Fibroblast of pulmonary artery (primary cell): Measurements from ENCODE around the gene GPT2.

Experiments
- DNase-seq: peaks from one replicate; pipeline ENCODE4 v3.0.0-alpha.2; 2010; ENCODE audit warnings: low read depth
- H3K4me3 ChIP-seq: replicated peaks from 2 replicates; pipeline ENCODE4 v1.5.1; 2011; ENCODE audit warnings: low read depth, mild to moderate bottlenecking, control low read depth, low read length, moderate library complexity
- CTCF ChIP-seq: IDR thresholded peaks from 2 replicates; pipeline ENCODE4 v1.5.1; 2011; ENCODE audit warnings: mild to moderate bottlenecking, control low read depth, low read length, inconsistent platforms; ENCODE audit errors: missing control alignments

Gene GPT2

GRCh38 chr16:46926470-46927225 lies 42.5 kb downstream of the GPT2 start:
- DNase-seq, result no peak
- TF ChIP-seq CTCF, result no peak
- H3K4me3 ChIP-seq, result no peak overlapping the region

GRCh38 chr16:46927273-46927672 lies 43.1 kb downstream of the GPT2 start:
- TF ChIP-seq CTCF, result no peak
- no peak overlapping the region for H3K4me3 ChIP-seq
- no peak for DNase-seq

GRCh38 chr16:46928811-46929210 lies 44.6 kb downstream of the GPT2 start:
- DNase-seq, result no peak
- no peak overlapping the region for H3K4me3 ChIP-seq
- no peak for TF ChIP-seq CTCF

GRCh38 chr16:46929378-46930332 lies 45.5 kb downstream of the GPT2 start:
- H3K4me3 ChIP-seq, result no peak overlapping the region
- DNase-seq, result peak; percentile 66
- TF ChIP-seq CTCF, result peak; percentile 84

- no peak overlapping the region for H3K4me3 ChIP-seq
- no peak for DNase-seq
- no peak for TF ChIP-seq CTCF
Measured at GRCh38 chr16:46930861-46931260, 46.7 kb downstream of the GPT2 start.

- no peak for DNase-seq
- no peak overlapping the region for H3K4me3 ChIP-seq
- TF ChIP-seq CTCF, result no peak
Measured at GRCh38 chr16:46932802-46933201, 48.6 kb downstream of the GPT2 start.
